HepG2 (cell line): Measurements from ENCODE around the gene TNFAIP1. TPM values are rescaled to one million over a fixed set of nuclear protein-coding genes. Genes with fewer than 3 reads are reported as not detected.

Source experiments
- NFE2 ChIP-seq: sonication (generic); formaldehyde crosslinking; IDR thresholded peaks from 2 replicates; pipeline ENCODE4 v1.4.0; 2020; ENCODE audit warnings: missing genetic modification reagents
- NR3C1 ChIP-seq: sonication (generic); formaldehyde crosslinking; IDR thresholded peaks from 2 replicates; pipeline ENCODE4 v1.4.0; 2020; ENCODE audit warnings: missing genetic modification reagents
- RFX5 ChIP-seq: IDR thresholded peaks from 2 replicates; pipeline ENCODE4 v1.6.1; 2011; ENCODE audit warnings: low read depth, low read length, improper control_type of control experiment
- SETDB1 ChIP-seq: sonication (generic); formaldehyde crosslinking; IDR thresholded peaks from 2 replicates; pipeline ENCODE4 v1.5.1; 2020; ENCODE audit warnings: missing genetic modification reagents, mild to moderate bottlenecking, borderline replicate concordance
- SP5 ChIP-seq: IDR thresholded peaks from 2 replicates; pipeline ENCODE4 v1.6.1; 2016; ENCODE audit warnings: low read depth, borderline replicate concordance
- XRCC5 ChIP-seq: fragments of 200-400 bp; formaldehyde crosslinking; optimal IDR thresholded peaks from 2 replicates; pipeline ENCODE3; 2017; ENCODE audit warnings: mild to moderate bottlenecking, low read length
- ZBTB7B ChIP-seq: sonication (generic); formaldehyde crosslinking; IDR thresholded peaks from 2 replicates; pipeline ENCODE4 v1.4.0; 2020; ENCODE audit warnings: missing genetic modification reagents
- ZFAT ChIP-seq: sonication (generic); formaldehyde crosslinking; conservative IDR thresholded peaks from 2 replicates; pipeline ENCODE4 v1.8.1; 2023; ENCODE audit warnings: missing genetic modification reagents, inconsistent platforms
- ZKSCAN8 ChIP-seq: IDR thresholded peaks from 2 replicates; pipeline ENCODE4 v1.6.1; 2016; ENCODE audit warnings: borderline replicate concordance, missing genetic modification reagents, missing compliant biosample characterization
- ZNF383 ChIP-seq: sonication (generic); formaldehyde crosslinking; IDR thresholded peaks from 2 replicates; pipeline ENCODE4 v1.4.0; 2020; ENCODE audit warnings: missing genetic modification reagents, mild to moderate bottlenecking, borderline replicate concordance
- ZNF792 ChIP-seq: IDR thresholded peaks from 2 replicates; pipeline ENCODE4 v1.6.1; 2016
- polyA plus RNA-seq, 8 experiments: library from polyadenylated mRNA; depleted of rRNA in 3 of 8; stranded (reverse) in 7 of 8; unstranded in 1 of 8; fragments of >200 nt; fragmentation: Illumina TruSeq in 4 of 8; extraction: Trizol in 4 of 8; gene quantifications; 2 replicates each; pipeline versions ENCODE4 v1.2.1 to v1.2.3, GENCODE V29; 2011 to 2016; ENCODE audit warnings: low read depth in 4 of 8, missing spikeins in 1 of 8, mixed read lengths in 1 of 8; ENCODE audit not compliant: insufficient read depth in 1 of 8
- total RNA-seq, 5 experiments: library from RNA; depleted of rRNA; stranded (reverse); fragments of >200 nt; fragmentation: Illumina TruSeq; extraction: Trizol; gene quantifications; 2 replicates each; pipeline ENCODE4 v1.2.3, GENCODE V29; 2016; ENCODE audit warnings: low read depth in 1 of 5
- TF ChIP-seq, protein P1 (sequence below): sonication (generic); formaldehyde crosslinking; IDR thresholded peaks from 2 replicates; pipeline ENCODE4 v1.9.0; 2021; ENCODE audit warnings: mild to moderate bottlenecking, missing genetic modification reagents
- TF ChIP-seq, protein P2 (sequence below): sonication (generic); formaldehyde crosslinking; IDR thresholded peaks from 2 replicates; pipeline ENCODE4 v1.5.1; 2020; ENCODE audit warnings: mild to moderate bottlenecking, missing genetic modification reagents, moderate library complexity
- TF ChIP-seq, protein P3 (sequence below): sonication (generic); formaldehyde crosslinking; IDR thresholded peaks from 2 replicates; pipeline ENCODE4 v1.4.0; 2020; ENCODE audit warnings: mild to moderate bottlenecking, low read depth, missing genetic modification reagents
- TF ChIP-seq, protein P4 (sequence below): sonication (generic); formaldehyde crosslinking; IDR thresholded peaks from 2 replicates; pipeline ENCODE4 v1.4.0; 2020; ENCODE audit warnings: missing genetic modification reagents

Gene TNFAIP1
- total and polyA plus RNA-seq, 2 of the 13 experiments (the other 11 are each of a cell fraction or from before 2014, with no cell fraction given), result 17.5 to 40.6 TPM

DNA sequence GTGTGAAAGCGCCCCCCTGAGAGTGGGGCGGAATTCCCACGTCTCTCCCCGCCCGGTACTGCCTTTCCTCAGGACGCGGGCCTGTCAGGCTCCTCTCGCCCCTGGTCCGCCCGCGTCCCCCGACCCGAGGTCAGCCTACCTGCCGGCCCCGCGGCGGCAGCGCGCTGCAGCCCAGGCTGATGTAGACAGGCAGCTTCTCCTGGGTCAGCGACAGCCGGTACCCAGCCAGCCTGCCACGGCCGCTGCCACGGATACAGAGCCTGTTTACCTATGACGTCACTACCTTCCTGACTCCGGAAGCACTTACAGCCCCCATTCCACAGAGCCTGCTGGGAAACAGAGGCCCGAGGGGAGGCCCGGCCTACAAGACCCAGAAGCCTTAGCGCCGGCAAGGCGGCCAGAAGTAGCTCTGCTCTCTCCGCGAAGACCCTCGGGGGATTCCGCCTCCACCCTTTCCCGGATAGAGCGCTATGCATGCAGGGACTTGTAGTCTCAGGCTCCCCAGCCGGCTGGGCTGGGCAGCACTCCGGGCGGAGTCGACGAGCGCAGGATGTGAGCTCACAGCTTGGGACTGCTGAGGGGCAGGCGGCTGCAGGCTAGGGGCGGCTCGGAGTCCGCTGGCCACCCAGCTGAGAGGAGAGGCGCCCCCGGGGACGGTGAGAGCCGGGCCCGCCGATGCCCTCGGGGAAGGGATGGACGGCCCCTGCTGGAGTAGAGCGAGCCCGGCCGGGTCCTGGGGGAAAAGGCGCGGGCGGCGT, at the start of gene TNFAIP1, which contains the start of gene IFT20 (continued):
- TF ChIP-seq, protein P1, sequence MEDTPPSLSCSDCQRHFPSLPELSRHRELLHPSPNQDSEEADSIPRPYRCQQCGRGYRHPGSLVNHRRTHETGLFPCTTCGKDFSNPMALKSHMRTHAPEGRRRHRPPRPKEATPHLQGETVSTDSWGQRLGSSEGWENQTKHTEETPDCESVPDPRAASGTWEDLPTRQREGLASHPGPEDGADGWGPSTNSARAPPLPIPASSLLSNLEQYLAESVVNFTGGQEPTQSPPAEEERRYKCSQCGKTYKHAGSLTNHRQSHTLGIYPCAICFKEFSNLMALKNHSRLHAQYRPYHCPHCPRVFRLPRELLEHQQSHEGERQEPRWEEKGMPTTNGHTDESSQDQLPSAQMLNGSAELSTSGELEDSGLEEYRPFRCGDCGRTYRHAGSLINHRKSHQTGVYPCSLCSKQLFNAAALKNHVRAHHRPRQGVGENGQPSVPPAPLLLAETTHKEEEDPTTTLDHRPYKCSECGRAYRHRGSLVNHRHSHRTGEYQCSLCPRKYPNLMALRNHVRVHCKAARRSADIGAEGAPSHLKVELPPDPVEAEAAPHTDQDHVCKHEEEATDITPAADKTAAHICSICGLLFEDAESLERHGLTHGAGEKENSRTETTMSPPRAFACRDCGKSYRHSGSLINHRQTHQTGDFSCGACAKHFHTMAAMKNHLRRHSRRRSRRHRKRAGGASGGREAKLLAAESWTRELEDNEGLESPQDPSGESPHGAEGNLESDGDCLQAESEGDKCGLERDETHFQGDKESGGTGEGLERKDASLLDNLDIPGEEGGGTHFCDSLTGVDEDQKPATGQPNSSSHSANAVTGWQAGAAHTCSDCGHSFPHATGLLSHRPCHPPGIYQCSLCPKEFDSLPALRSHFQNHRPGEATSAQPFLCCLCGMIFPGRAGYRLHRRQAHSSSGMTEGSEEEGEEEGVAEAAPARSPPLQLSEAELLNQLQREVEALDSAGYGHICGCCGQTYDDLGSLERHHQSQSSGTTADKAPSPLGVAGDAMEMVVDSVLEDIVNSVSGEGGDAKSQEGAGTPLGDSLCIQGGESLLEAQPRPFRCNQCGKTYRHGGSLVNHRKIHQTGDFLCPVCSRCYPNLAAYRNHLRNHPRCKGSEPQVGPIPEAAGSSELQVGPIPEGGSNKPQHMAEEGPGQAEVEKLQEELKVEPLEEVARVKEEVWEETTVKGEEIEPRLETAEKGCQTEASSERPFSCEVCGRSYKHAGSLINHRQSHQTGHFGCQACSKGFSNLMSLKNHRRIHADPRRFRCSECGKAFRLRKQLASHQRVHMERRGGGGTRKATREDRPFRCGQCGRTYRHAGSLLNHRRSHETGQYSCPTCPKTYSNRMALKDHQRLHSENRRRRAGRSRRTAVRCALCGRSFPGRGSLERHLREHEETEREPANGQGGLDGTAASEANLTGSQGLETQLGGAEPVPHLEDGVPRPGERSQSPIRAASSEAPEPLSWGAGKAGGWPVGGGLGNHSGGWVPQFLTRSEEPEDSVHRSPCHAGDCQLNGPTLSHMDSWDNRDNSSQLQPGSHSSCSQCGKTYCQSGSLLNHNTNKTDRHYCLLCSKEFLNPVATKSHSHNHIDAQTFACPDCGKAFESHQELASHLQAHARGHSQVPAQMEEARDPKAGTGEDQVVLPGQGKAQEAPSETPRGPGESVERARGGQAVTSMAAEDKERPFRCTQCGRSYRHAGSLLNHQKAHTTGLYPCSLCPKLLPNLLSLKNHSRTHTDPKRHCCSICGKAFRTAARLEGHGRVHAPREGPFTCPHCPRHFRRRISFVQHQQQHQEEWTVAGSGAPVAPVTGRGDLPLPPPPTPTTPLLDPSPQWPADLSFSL (CRISPR knock-in tag), result no peak
- no peak for TF ChIP-seq NR3C1 (CRISPR knock-in tag)
- TF ChIP-seq, protein P2, sequence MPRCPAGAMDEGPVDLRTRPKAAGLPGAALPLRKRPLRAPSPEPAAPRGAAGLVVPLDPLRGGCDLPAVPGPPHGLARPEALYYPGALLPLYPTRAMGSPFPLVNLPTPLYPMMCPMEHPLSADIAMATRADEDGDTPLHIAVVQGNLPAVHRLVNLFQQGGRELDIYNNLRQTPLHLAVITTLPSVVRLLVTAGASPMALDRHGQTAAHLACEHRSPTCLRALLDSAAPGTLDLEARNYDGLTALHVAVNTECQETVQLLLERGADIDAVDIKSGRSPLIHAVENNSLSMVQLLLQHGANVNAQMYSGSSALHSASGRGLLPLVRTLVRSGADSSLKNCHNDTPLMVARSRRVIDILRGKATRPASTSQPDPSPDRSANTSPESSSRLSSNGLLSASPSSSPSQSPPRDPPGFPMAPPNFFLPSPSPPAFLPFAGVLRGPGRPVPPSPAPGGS (CRISPR knock-in tag), result no peak; the same call in 1 of the 2 replicates
- TF ChIP-seq, protein P3, sequence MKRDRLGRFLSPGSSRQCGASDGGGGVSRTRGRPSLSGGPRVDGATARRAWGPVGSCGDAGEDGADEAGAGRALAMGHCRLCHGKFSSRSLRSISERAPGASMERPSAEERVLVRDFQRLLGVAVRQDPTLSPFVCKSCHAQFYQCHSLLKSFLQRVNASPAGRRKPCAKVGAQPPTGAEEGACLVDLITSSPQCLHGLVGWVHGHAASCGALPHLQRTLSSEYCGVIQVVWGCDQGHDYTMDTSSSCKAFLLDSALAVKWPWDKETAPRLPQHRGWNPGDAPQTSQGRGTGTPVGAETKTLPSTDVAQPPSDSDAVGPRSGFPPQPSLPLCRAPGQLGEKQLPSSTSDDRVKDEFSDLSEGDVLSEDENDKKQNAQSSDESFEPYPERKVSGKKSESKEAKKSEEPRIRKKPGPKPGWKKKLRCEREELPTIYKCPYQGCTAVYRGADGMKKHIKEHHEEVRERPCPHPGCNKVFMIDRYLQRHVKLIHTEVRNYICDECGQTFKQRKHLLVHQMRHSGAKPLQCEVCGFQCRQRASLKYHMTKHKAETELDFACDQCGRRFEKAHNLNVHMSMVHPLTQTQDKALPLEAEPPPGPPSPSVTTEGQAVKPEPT (CRISPR knock-in tag), result peak; percentile 77; the same call in 1 of the 2 replicates
- no peak for TF ChIP-seq ZKSCAN8 (CRISPR knock-in tag)
- TF ChIP-seq SETDB1, result no peak
- TF ChIP-seq SP5, result peak; percentile 35
- TF ChIP-seq ZBTB7B (CRISPR knock-in tag), result peak; percentile 95
- TF ChIP-seq ZNF383 (CRISPR knock-in tag), result no peak
- TF ChIP-seq RFX5, result peak; percentile 82; the same call in 1 of the 2 replicates
- no peak for TF ChIP-seq NFE2 (CRISPR knock-in tag)
- no peak for TF ChIP-seq ZFAT (CRISPR knock-in tag)
- TF ChIP-seq XRCC5, result peak; percentile 91
- TF ChIP-seq, protein P4, sequence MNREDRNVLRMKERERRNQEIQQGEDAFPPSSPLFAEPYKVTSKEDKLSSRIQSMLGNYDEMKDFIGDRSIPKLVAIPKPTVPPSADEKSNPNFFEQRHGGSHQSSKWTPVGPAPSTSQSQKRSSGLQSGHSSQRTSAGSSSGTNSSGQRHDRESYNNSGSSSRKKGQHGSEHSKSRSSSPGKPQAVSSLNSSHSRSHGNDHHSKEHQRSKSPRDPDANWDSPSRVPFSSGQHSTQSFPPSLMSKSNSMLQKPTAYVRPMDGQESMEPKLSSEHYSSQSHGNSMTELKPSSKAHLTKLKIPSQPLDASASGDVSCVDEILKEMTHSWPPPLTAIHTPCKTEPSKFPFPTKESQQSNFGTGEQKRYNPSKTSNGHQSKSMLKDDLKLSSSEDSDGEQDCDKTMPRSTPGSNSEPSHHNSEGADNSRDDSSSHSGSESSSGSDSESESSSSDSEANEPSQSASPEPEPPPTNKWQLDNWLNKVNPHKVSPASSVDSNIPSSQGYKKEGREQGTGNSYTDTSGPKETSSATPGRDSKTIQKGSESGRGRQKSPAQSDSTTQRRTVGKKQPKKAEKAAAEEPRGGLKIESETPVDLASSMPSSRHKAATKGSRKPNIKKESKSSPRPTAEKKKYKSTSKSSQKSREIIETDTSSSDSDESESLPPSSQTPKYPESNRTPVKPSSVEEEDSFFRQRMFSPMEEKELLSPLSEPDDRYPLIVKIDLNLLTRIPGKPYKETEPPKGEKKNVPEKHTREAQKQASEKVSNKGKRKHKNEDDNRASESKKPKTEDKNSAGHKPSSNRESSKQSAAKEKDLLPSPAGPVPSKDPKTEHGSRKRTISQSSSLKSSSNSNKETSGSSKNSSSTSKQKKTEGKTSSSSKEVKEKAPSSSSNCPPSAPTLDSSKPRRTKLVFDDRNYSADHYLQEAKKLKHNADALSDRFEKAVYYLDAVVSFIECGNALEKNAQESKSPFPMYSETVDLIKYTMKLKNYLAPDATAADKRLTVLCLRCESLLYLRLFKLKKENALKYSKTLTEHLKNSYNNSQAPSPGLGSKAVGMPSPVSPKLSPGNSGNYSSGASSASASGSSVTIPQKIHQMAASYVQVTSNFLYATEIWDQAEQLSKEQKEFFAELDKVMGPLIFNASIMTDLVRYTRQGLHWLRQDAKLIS (CRISPR knock-in tag), result no peak
- 0 out of 2 replicates have a peak, but pooled peaks have one; percentile 42 for TF ChIP-seq ZNF792 (CRISPR knock-in tag)
